GM06990 (cell line): Measurements from ENCODE around the gene POU3F1.
A peak's percentile ranks its signal among the peaks of the same experiment; 100 is the strongest.

Experiments used
- DNase-seq: peaks from one replicate; pipeline ENCODE4 v3.0.0-alpha.2; 2011; ENCODE audit not compliant: insufficient read length; ENCODE audit errors: extremely low read depth
- H3K27me3 ChIP-seq: replicated peaks from 2 replicates; pipeline ENCODE4 v1.6.0; 2011; ENCODE audit warnings: low read length; ENCODE audit not compliant: control insufficient read depth, insufficient read depth
- H3K36me3 ChIP-seq: 2 replicates; pipeline ENCODE4 v1.5.1; 2011; ENCODE audit warnings: low read length; ENCODE audit not compliant: control insufficient read depth, insufficient read depth
- H3K4me3 ChIP-seq: replicated peaks from 2 replicates; pipeline ENCODE4 v1.5.1; 2011; ENCODE audit warnings: low read depth, mild to moderate bottlenecking, control low read depth, low read length
- CTCF ChIP-seq: IDR thresholded peaks from 2 replicates; pipeline ENCODE4 v1.5.1; 2011; ENCODE audit warnings: low read length, control low read depth, mild to moderate bottlenecking, inconsistent platforms; ENCODE audit not compliant: insufficient read depth, poor library complexity, severe bottlenecking

Gene POU3F1

DNA sequence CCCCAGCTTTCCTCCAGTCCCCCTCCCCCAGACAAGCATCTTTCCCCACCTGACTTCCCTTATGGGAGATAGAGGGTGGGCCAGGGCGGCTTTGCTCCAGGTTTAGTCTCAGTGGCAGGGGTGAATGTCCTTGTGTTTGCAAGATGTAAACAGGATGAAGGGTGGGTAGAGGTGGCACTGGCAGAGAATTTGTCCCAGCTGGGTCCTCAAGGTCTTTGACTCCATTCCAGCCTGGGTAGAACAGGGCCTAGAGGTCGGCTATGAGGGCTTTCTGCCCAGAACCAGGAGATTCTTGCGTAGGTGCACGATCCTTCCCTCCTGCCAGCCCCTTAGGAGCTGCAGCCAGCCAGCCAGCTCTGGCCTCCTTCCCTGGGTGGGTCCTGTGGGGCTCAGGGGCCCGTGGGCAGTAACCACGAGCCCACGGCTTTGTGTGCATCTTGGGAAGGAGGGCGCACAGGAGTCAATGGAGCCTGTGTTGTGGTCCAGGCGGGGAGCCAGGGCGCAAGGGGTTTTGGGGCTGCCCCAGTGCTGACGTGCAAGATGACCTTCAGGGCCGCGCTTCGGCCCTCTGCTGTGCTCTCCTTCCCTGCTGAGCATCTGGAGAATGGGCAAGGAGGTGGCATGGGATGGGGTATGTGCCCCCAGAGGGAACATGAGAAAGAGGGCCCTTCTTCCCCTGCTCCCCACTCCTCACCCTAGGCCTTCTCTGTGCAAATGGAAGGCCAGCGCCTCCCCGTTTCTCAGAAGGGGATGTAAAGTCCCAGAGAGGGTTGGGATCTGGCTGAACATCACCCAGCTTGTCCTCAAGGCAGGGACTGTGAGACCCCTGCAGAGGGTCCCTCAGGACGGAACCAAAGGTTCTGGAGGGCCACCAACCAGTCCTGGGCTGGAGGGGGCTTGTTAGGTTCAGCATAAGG lies 15.7 kb downstream of the POU3F1 start:
- no peak for TF ChIP-seq CTCF
- H3K27me3 ChIP-seq, result no peaks in the 10 kb centered on the region
- H3K36me3 ChIP-seq, result peaks cover 2% of the 10 kb centered on the region; the same call in 1 of the 2 replicates
- DNase-seq, result no peak
- no peak overlapping the region for H3K4me3 ChIP-seq

DNA sequence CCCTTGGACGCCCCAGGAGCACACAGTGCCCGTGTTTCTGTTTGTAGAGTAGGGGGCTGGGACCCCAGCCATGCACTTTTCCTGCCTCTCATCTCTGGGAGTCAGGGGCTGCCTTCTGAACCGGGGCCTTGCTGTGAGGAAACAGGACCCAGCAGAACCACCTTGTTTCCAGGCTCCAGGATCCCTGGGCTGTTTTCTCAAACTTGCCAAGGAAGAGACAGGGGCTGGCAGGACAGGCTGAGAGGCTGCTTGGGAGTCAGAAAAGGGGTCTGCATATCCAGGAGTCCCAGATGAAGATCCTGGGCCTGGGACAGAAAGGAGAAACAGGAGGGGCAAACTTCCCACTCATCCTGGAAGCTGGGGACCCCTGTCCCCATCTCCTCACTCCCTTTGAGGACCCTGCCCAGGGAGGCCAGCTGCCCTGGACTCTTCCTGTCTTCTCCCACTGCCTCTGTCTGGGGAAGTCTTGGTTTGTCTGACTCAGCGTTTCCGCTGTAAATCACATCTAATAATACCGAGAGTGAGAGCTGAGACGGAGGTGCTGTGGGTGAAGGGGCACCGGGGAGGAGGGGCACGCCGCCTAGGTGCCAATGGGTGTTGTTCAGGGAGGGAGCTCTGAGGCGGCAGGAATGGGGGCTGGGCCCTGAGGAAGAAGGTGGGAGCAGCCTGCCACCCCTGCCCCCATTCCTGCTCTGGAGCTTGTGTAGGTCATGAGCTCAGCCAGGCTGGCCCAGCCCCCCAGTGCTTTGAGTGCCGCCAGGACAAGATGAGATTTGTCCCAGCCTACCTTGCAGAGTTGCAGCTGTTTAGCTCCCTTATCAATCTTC lies 16.7 kb downstream of the POU3F1 start:
- H3K27me3 ChIP-seq, result no peaks in the 10 kb centered on the region
- peak; percentile 82 for DNase-seq
- H3K36me3 ChIP-seq, result peaks cover 6% of the 10 kb centered on the region; the same call in 1 of the 2 replicates
- no peak for TF ChIP-seq CTCF
- no peak overlapping the region; the same call in 1 of the 2 replicates for H3K4me3 ChIP-seq

GRCh38 chr1:38029081-38029681 lies 17.4 kb downstream of the POU3F1 start:
- peaks cover 7% of the 10 kb centered on the region; the same call in 1 of the 2 replicates for H3K36me3 ChIP-seq
- no peaks in the 10 kb centered on the region for H3K27me3 ChIP-seq
- no peak for TF ChIP-seq CTCF
- no peak for DNase-seq
- H3K4me3 ChIP-seq, result no peak overlapping the region

- no peak for DNase-seq
- H3K36me3 ChIP-seq, result peaks cover 7% of the 10 kb centered on the region; the same call in 1 of the 2 replicates
- H3K27me3 ChIP-seq, result no peaks in the 10 kb centered on the region
- peak; percentile 8 for TF ChIP-seq CTCF
- H3K4me3 ChIP-seq, result 0 out of 2 replicates have a peak overlapping the region, but pooled peaks have one; percentile 16
These were observed 17.9 kb downstream of the POU3F1 start for GRCh38 chr1:38028671-38029070.

GRCh38 chr1:38028105-38028591 lies 18.4 kb downstream of the POU3F1 start:
- H3K27me3 ChIP-seq, result no peaks in the 10 kb centered on the region
- H3K36me3 ChIP-seq, result peaks cover 7% of the 10 kb centered on the region; the same call in 1 of the 2 replicates
- TF ChIP-seq CTCF, result no peak
- 0 out of 2 replicates have a peak overlapping the region, but pooled peaks have one; percentile 16 for H3K4me3 ChIP-seq
- DNase-seq, result peak; percentile 71
